SK-N-SH (cell line): ENCODE data around the gene ZNF768. TPM values are rescaled to one million over a fixed set of nuclear protein-coding genes. Genes with fewer than 3 reads are reported as not detected.
"Not testable (repeated sequence)": the region's sequence is repeated elsewhere in the genome, so short reads cannot be mapped to it uniquely, and the experiment has no call there.

ENCODE experiments used
- CTCF ChIA-PET: fragments of 300-600, 350-600 bp; formaldehyde crosslinking; extraction: SDS; loops from one replicate; lab custom pipeline; 2021; lab: Yijun Ruan, JAX
- POLR2A ChIA-PET: fragments of 350-600 bp; sonication (Branson Sonifier 250); formaldehyde crosslinking; extraction: SDS; loops from one replicate; lab custom pipeline; 2020; ENCODE audit warnings: antibody characterized with exemption, inconsistent platforms; lab: Yijun Ruan, JAX
- DNase-seq: peaks from one replicate; pipeline ENCODE4 v3.0.0; 2012
- H2AFZ ChIP-seq: fragments of 200-600 bp; sonication (generic); 2 replicates; pipeline ENCODE4 v1.8.1; 2016; ENCODE audit warnings: antibody characterized with exemption, mild to moderate bottlenecking, low read depth
- H3F3A ChIP-seq: fragments of 200-600 bp; sonication (generic); replicated peaks from 2 replicates; pipeline ENCODE3; 2016; ENCODE audit warnings: antibody characterized with exemption, mild to moderate bottlenecking; ENCODE audit not compliant: insufficient read depth
- H3K27ac ChIP-seq, 2 experiments: fragments of 200-500 bp in 1 of 2; fragments of 200-600 bp in 1 of 2; sonication (Bioruptor generic) in 1 of 2; sonication (generic), shearing (Covaris generic) in 1 of 2; 2 replicates each; pipeline versions ENCODE4 v1.5.1 to v1.6.1; 2014 to 2016; ENCODE audit warnings: low read depth in 2 of 2, inconsistent platforms in 1 of 2, low read length in 1 of 2, mild to moderate bottlenecking in 1 of 2, mixed read lengths in 1 of 2
- H3K27me3 ChIP-seq: fragments of 200-600 bp; sonication (generic), shearing (Covaris generic); 2 replicates; pipeline ENCODE4 v1.6.1; 2016; ENCODE audit warnings: mixed run types; ENCODE audit not compliant: insufficient read depth
- H3K36me3 ChIP-seq, 2 experiments: fragments of 200-500 bp in 1 of 2; fragments of 200-600 bp in 1 of 2; sonication (Bioruptor generic) in 1 of 2; sonication (generic) in 1 of 2; replicated peaks in 1 of 2; 2 replicates each; pipeline versions ENCODE3 to v1.5.1; 2014 to 2016; ENCODE audit warnings: low read length in 1 of 2, mild to moderate bottlenecking in 1 of 2; ENCODE audit not compliant: insufficient read depth in 2 of 2, control insufficient read depth in 1 of 2
- H3K4me1 ChIP-seq, 2 experiments: fragments of 200-500 bp in 1 of 2; fragments of 200-600 bp in 1 of 2; sonication (Bioruptor generic) in 1 of 2; sonication (generic), shearing (Covaris generic) in 1 of 2; 2 replicates each; pipeline versions ENCODE4 v1.5.1 to v1.6.1; 2014 to 2016; ENCODE audit warnings: low read depth in 1 of 2, low read length in 1 of 2, mixed run types in 1 of 2; ENCODE audit not compliant: insufficient read depth in 2 of 2, control insufficient read depth in 1 of 2
- H3K4me2 ChIP-seq: fragments of 200-600 bp; sonication (generic), shearing (Covaris generic); 2 replicates; pipeline ENCODE4 v1.6.1; 2017; ENCODE audit warnings: mixed run types
- H3K4me3 ChIP-seq, 2 experiments: fragments of 200-500 bp in 1 of 2; fragments of 200-600 bp in 1 of 2; sonication (Bioruptor generic) in 1 of 2; sonication (generic), shearing (Covaris generic) in 1 of 2; 2 replicates each; pipeline versions ENCODE4 v1.5.1 to v1.8.1; 2014 to 2016; ENCODE audit warnings: low read depth in 2 of 2, inconsistent platforms in 1 of 2, low read length in 1 of 2, mild to moderate bottlenecking in 1 of 2, mixed read lengths in 1 of 2, moderate library complexity in 1 of 2
- H3K79me2 ChIP-seq: fragments of 200-600 bp; sonication (generic); 2 replicates; pipeline ENCODE4 v1.8.1; 2017; ENCODE audit warnings: mild to moderate bottlenecking; ENCODE audit not compliant: insufficient read depth
- H3K9ac ChIP-seq: fragments of 200-600 bp; sonication (generic); 2 replicates; pipeline ENCODE4 v1.6.1; 2017; ENCODE audit warnings: mixed run types
- H3K9me2 ChIP-seq: fragments of 200-600 bp; sonication (generic); 2 replicates; pipeline ENCODE4 v1.6.1; 2017; ENCODE audit warnings: mixed run types
- H3K9me3 ChIP-seq: fragments of 200-600 bp; sonication (generic); 2 replicates; pipeline ENCODE4 v1.6.1; 2017; ENCODE audit warnings: mixed run types, mild to moderate bottlenecking, moderate library complexity
- H4K20me1 ChIP-seq: fragments of 200-600 bp; sonication (generic); 2 replicates; pipeline ENCODE4 v1.6.1; 2017; ENCODE audit warnings: mild to moderate bottlenecking, mixed run types; ENCODE audit not compliant: insufficient read depth
- CHD2 ChIP-seq: fragments of 150-350 bp; IDR thresholded peaks from 2 replicates; pipeline ENCODE4 v1.6.1; 2018; ENCODE audit warnings: low read length; ENCODE audit not compliant: partially characterized antibody
- ELF1 ChIP-seq: IDR thresholded peaks from 2 replicates; pipeline ENCODE4 v1.4.0; 2012
- FOXJ3 ChIP-seq: sonication (generic); formaldehyde crosslinking; IDR thresholded peaks from 2 replicates; pipeline ENCODE4 v1.5.1; 2020; ENCODE audit warnings: mild to moderate bottlenecking, missing genetic modification reagents
- GABPA ChIP-seq: IDR thresholded peaks from 2 replicates; pipeline ENCODE4 v1.4.0; 2012; ENCODE audit warnings: low read depth, mild to moderate bottlenecking
- GATA2 ChIP-seq: sonication (generic); formaldehyde crosslinking; IDR thresholded peaks from 2 replicates; pipeline ENCODE4 v1.5.0; 2020; ENCODE audit warnings: mild to moderate bottlenecking, missing genetic modification reagents
- JUND ChIP-seq: IDR thresholded peaks from 2 replicates; pipeline ENCODE4 v1.4.0; 2012
- POLR2AphosphoS5 ChIP-seq: IDR thresholded peaks from 2 replicates; pipeline ENCODE4 v1.6.1; 2012; ENCODE audit warnings: low read depth, low read length
- RAD21 ChIP-seq: IDR thresholded peaks from 2 replicates; pipeline ENCODE4 v1.6.1; 2012; ENCODE audit warnings: mild to moderate bottlenecking, low read length
- REST ChIP-seq: IDR thresholded peaks from 2 replicates; pipeline ENCODE4 v1.6.1; 2012; ENCODE audit warnings: mild to moderate bottlenecking, low read depth, low read length, moderate library complexity
- SIN3A ChIP-seq: IDR thresholded peaks from 2 replicates; pipeline ENCODE4 v1.6.1; 2012; ENCODE audit warnings: low read depth, mild to moderate bottlenecking, low read length, moderate library complexity, borderline replicate concordance
- TAF1 ChIP-seq: IDR thresholded peaks from 2 replicates; pipeline ENCODE4 v1.6.1; 2012; ENCODE audit warnings: low read depth, mild to moderate bottlenecking, low read length, moderate library complexity, borderline replicate concordance
- TCF12 ChIP-seq: IDR thresholded peaks from 2 replicates; pipeline ENCODE4 v1.4.0; 2012
- USF1 ChIP-seq: IDR thresholded peaks from 2 replicates; pipeline ENCODE4 v1.4.0; 2012; ENCODE audit warnings: low read depth, borderline replicate concordance
- USF2 ChIP-seq: fragments of 150-350 bp; IDR thresholded peaks from 2 replicates; pipeline ENCODE4 v1.6.1; 2017; ENCODE audit warnings: antibody characterized with exemption, low read length, low read depth, borderline replicate concordance
- YY1 ChIP-seq: IDR thresholded peaks from 2 replicates; pipeline ENCODE4 v1.4.0; 2012; ENCODE audit warnings: low read depth, mild to moderate bottlenecking
- WGBS: methylation state at CpG from one replicate; pipeline ENCODE4 v1.1.6; 2017; ENCODE audit warnings: low lambda C conversion rate; 5-methylcytosine and 5-hydroxymethylcytosine counted together
- polyA plus RNA-seq, 3 experiments: library from polyadenylated mRNA; depleted of rRNA; stranded (reverse); fragments of >200 nt; gene quantifications; 2 replicates each; pipeline ENCODE4 v1.2.3, GENCODE V29; 2012
- TF ChIP-seq, protein P1 (sequence below): IDR thresholded peaks from 2 replicates; pipeline ENCODE4 v1.4.0; 2012; ENCODE audit warnings: low read depth

The ZNF768 gene
- polyA plus RNA-seq, 1 of the 3 experiments (the other 2 are of a cell fraction) = 26.0 TPM

GRCh38 chr16:30539000-30539964, 12.9 kb upstream of the ZNF768 start:
- Histone ChIP-seq H3K4me2 (no peak overlapping the region), H4K20me1 (no peaks in the 10 kb centered on the region), H3K4me1 (peaks cover 6 to 8% of the 10 kb centered on the region in 2 experiments; a peak in 3 of 4 replicates), H3K9me3 (no peaks in the 10 kb centered on the region), H3K27ac (no peak overlapping the region), H3F3A (peaks cover 6% of the 10 kb centered on the region), H2AFZ (no peak overlapping the region), H3K9ac (no peak overlapping the region), H3K36me3 (no peaks in the 10 kb centered on the region), H3K27me3 (no peaks in the 10 kb centered on the region), H3K4me3 (no peak overlapping the region), H3K9me2 (no peaks in the 10 kb centered on the region), H3K79me2 (peaks cover 8% of the 10 kb centered on the region)
- 83% methylated on average over 6 of the region's 8 CpGs for WGBS
- TF ChIP-seq GABPA = no peak
- TF ChIP-seq ELF1 = no peak
- TF ChIP-seq GATA2 (CRISPR knock-in tag) = no peak
- no peak for TF ChIP-seq REST
- TF ChIP-seq, protein P1, sequence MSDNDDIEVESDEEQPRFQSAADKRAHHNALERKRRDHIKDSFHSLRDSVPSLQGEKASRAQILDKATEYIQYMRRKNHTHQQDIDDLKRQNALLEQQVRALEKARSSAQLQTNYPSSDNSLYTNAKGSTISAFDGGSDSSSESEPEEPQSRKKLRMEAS = no peak
- TF ChIP-seq POLR2AphosphoS5 = no peak
- no peak for TF ChIP-seq JUND
- TF ChIP-seq CHD2 = no peak
- no peak for TF ChIP-seq RAD21
- TF ChIP-seq SIN3A = no peak
- no peak for TF ChIP-seq USF1
- TF ChIP-seq TCF12 = no peak
- TF ChIP-seq YY1 = no peak
- no peak for TF ChIP-seq TAF1
- no peak for TF ChIP-seq FOXJ3 (CRISPR knock-in tag)
- TF ChIP-seq USF2 = no peak
- ChIA-PET POLR2A (no interaction called here), CTCF (no interaction called here)
- no peak for DNase-seq

- H4K20me1 ChIP-seq, H3K27me3 ChIP-seq, H3K9me2 ChIP-seq, DNase-seq, H3K4me2 ChIP-seq, H3F3A ChIP-seq, H3K9me3 ChIP-seq, H3K27ac ChIP-seq, H3K9ac ChIP-seq, H3K36me3 ChIP-seq, H3K4me3 ChIP-seq, H2AFZ ChIP-seq: not testable (repeated sequence)
- Histone ChIP-seq H3K4me1 (peaks cover 8 to 17% of the 10 kb centered on the region in 2 experiments; a peak in 3 of 4 replicates), H3K79me2 (peaks cover 16% of the 10 kb centered on the region)
- 98% methylated on average over 13 of the region's 13 CpGs for WGBS
- CTCF ChIA-PET = interaction anchor here (0.7 to 2.4 kb wide), 10 partner anchors 9 to 107 kb away, joined by 3 to 19 read pairs (median 4); partner anchors contain the start of genes DCTPP1, ZNF764 and ZNF785
- POLR2A ChIA-PET = interaction anchor here (0.6 to 2.8 kb wide), 7 partner anchors 10 to 192 kb away, joined by 3 to 47 read pairs (median 3); partner anchors contain the start of genes DCTPP1, FBRS, ZNF688 and ZNF764
These were observed 10.1 kb upstream of the ZNF768 start for GRCh38 chr16:30536391-30537024.
